Measurements from ENCODE around the gene KIF26B.
"Not testable (repeated sequence)": the region's sequence is repeated elsewhere in the genome, so short reads cannot be mapped to it uniquely, and the experiment has no call there.

KIF26B gene

DNA sequence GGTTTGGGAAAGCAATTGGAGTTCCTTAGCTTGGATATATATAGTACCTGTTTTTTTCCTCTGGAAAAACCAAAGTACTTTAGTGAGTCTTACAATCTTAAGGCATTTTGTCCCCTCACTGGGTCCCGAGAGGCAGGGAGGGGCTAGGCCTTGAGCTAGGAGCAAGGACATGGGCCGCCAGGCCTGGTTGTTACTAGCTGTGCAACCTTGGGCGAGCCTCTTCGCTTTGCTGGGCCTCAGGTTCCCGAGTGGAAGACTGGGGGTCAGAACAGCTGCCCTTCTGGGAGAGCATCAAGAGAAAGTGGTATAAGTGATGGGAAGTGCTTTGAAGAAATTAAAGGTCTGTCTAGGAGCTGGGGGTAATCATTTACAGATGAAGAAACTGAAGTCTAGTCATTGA, 553.2 kb downstream of the KIF26B start:
- FAIRE-seq = no peak

GRCh38 chr1:245710961-245711903, 556.4 kb downstream of the KIF26B start:
- DNase-seq (ENCODE audit: insufficient read length, low spot score) (no peak), FAIRE-seq (no peak)
- TF ChIP-seq PAX5 (IDR thresholded peaks at IDR 0.05; ENCODE audit: insufficient read depth, low read length, severe bottlenecking) = no peak
- no peak for TF ChIP-seq SPI1 (IDR thresholded peaks at IDR 0.05; ENCODE audit: low read depth, low read length)
- no peak for TF ChIP-seq POLR2AphosphoS5 (IDR thresholded peaks at IDR 0.05; ENCODE audit: low read depth, low read length)
- TF ChIP-seq POU2F2 (IDR thresholded peaks at IDR 0.05; ENCODE audit: low read depth, low read length) = no peak
- TF ChIP-seq TAF1 (IDR thresholded peaks at IDR 0.05; ENCODE audit: low read depth, low read length) = no peak
- TF ChIP-seq POLR2A (IDR thresholded peaks at IDR 0.05; ENCODE audit: low read depth, low read length) = no peak

More for the DNA sequence above, 553.2 kb downstream of the KIF26B start:
- DNase-seq (ENCODE audit: insufficient read length, low spot score) = no peak
- TF ChIP-seq POLR2A (IDR thresholded peaks at IDR 0.05; ENCODE audit: low read depth, low read length) (no peak), SPI1 (IDR thresholded peaks at IDR 0.05; ENCODE audit: low read depth, low read length) (no peak), TAF1 (IDR thresholded peaks at IDR 0.05; ENCODE audit: low read depth, low read length) (no peak), PAX5 (IDR thresholded peaks at IDR 0.05; ENCODE audit: insufficient read depth, low read length, severe bottlenecking) (no peak), POU2F2 (IDR thresholded peaks at IDR 0.05; ENCODE audit: low read depth, low read length) (no peak), POLR2AphosphoS5 (IDR thresholded peaks at IDR 0.05; ENCODE audit: low read depth, low read length) (no peak)

DNA sequence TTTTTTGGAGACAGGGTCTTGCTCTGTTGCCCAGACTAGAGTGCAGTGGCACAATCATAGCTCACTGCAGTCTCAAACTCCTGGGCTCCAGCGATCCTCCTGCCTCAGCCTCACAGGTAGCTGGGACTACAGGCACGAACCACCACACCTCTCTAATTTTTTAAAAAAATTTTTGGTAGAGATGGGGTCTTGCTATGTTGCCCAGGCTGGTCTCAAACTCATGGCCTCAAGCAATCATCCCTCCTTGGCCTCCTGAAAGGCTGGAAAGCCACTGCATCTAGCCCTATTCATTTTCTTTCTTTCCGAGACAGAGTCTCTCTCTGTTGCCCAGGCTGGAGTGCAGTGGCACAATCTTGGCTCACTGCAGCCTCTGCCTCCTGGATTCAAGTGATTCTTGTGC, 559.2 kb downstream of the KIF26B start:
- not testable (repeated sequence) for DNase-seq (ENCODE audit: insufficient read length, low spot score); FAIRE-seq

- no peak for FAIRE-seq
- no peak for DNase-seq (ENCODE audit: insufficient read length, low spot score)
- TF ChIP-seq POU2F2 (IDR thresholded peaks at IDR 0.05; ENCODE audit: low read depth, low read length) (no peak), SPI1 (IDR thresholded peaks at IDR 0.05; ENCODE audit: low read depth, low read length) (no peak), POLR2A (IDR thresholded peaks at IDR 0.05; ENCODE audit: low read depth, low read length) (no peak), POLR2AphosphoS5 (IDR thresholded peaks at IDR 0.05; ENCODE audit: low read depth, low read length) (no peak), PAX5 (IDR thresholded peaks at IDR 0.05; ENCODE audit: insufficient read depth, low read length, severe bottlenecking) (no peak), TAF1 (IDR thresholded peaks at IDR 0.05; ENCODE audit: low read depth, low read length) (no peak)
Measured at GRCh38 chr1:245715291-245715701, 560.5 kb downstream of the KIF26B start.

GRCh38 chr1:245715970-245716369, 561.2 kb downstream of the KIF26B start:
- TF ChIP-seq POLR2A (IDR thresholded peaks at IDR 0.05; ENCODE audit: low read depth, low read length) (no peak), PAX5 (IDR thresholded peaks at IDR 0.05; ENCODE audit: insufficient read depth, low read length, severe bottlenecking) (no peak)
- DNase-seq (ENCODE audit: insufficient read length, low spot score) (no peak), FAIRE-seq (no peak)

GRCh38 chr1:245716561-245716960, 561.8 kb downstream of the KIF26B start:
- no peak for TF ChIP-seq POLR2A (IDR thresholded peaks at IDR 0.05; ENCODE audit: low read depth, low read length)
- TF ChIP-seq POU2F2 (IDR thresholded peaks at IDR 0.05; ENCODE audit: low read depth, low read length) = no peak
- no peak for TF ChIP-seq PAX5 (IDR thresholded peaks at IDR 0.05; ENCODE audit: insufficient read depth, low read length, severe bottlenecking)
- no peak for TF ChIP-seq TAF1 (IDR thresholded peaks at IDR 0.05; ENCODE audit: low read depth, low read length)
- TF ChIP-seq POLR2AphosphoS5 (IDR thresholded peaks at IDR 0.05; ENCODE audit: low read depth, low read length) = no peak
- TF ChIP-seq SPI1 (IDR thresholded peaks at IDR 0.05; ENCODE audit: low read depth, low read length) = no peak
- no peak for DNase-seq (ENCODE audit: insufficient read length, low spot score)
- no peak for FAIRE-seq

DNA sequence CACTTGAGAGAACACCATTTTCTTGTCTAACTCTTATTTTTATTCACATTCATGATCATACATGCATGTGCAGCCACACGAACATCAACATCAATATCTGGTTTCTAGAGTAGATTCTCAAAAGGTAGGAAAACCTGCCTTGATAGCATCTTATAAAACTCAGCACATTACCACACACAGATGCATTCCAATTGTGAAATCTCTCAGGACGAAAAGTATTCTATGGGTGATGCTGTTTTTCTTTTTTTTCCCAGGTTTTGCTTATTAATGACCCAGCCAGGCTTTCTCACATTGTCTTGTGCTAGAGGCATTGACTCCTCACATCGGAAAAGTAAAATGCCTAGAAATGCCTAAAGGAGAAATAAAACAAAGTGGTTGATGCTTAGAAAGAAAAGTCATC, 562.8 kb downstream of the KIF26B start:
- FAIRE-seq (no peak), DNase-seq (ENCODE audit: insufficient read length, low spot score) (no peak)
- no peak for TF ChIP-seq TAF1 (IDR thresholded peaks at IDR 0.05; ENCODE audit: low read depth, low read length)
- TF ChIP-seq POU2F2 (IDR thresholded peaks at IDR 0.05; ENCODE audit: low read depth, low read length) = no peak
- TF ChIP-seq PAX5 (IDR thresholded peaks at IDR 0.05; ENCODE audit: insufficient read depth, low read length, severe bottlenecking) = no peak
- TF ChIP-seq POLR2A (IDR thresholded peaks at IDR 0.05; ENCODE audit: low read depth, low read length) = no peak
- no peak for TF ChIP-seq POLR2AphosphoS5 (IDR thresholded peaks at IDR 0.05; ENCODE audit: low read depth, low read length)
- no peak for TF ChIP-seq SPI1 (IDR thresholded peaks at IDR 0.05; ENCODE audit: low read depth, low read length)

GRCh38 chr1:245718123-245718522, 563.3 kb downstream of the KIF26B start:
- DNase-seq (ENCODE audit: insufficient read length, low spot score) = no peak
- no peak for FAIRE-seq
- TF ChIP-seq POLR2A (IDR thresholded peaks at IDR 0.05; ENCODE audit: low read depth, low read length) (no peak), TAF1 (IDR thresholded peaks at IDR 0.05; ENCODE audit: low read depth, low read length) (no peak), POLR2AphosphoS5 (IDR thresholded peaks at IDR 0.05; ENCODE audit: low read depth, low read length) (no peak), PAX5 (IDR thresholded peaks at IDR 0.05; ENCODE audit: insufficient read depth, low read length, severe bottlenecking) (no peak), SPI1 (IDR thresholded peaks at IDR 0.05; ENCODE audit: low read depth, low read length) (no peak), POU2F2 (IDR thresholded peaks at IDR 0.05; ENCODE audit: low read depth, low read length) (no peak)

DNA sequence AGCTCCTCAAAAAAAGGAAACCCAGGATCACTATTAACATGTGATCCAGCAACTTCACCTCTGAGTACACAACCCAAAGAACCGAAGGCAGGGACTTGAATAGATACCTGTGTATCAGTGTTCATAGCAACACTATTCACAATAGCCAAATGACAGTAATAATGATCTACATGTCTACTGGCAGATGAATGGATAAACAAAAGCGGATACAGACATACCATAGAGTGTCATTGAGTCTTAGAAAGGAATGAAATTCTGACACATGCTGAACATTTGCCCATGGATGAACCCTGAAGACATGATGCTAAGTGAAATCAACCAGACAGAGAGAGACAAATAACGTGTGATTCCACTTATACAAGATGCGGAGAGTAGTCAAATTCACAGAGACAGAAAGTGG, 564.2 kb downstream of the KIF26B start:
- FAIRE-seq (no peak), DNase-seq (ENCODE audit: insufficient read length, low spot score) (no peak)
- TF ChIP-seq POLR2A (IDR thresholded peaks at IDR 0.05; ENCODE audit: low read depth, low read length) = no peak
- TF ChIP-seq PAX5 (IDR thresholded peaks at IDR 0.05; ENCODE audit: insufficient read depth, low read length, severe bottlenecking) = no peak
- no peak for TF ChIP-seq POU2F2 (IDR thresholded peaks at IDR 0.05; ENCODE audit: low read depth, low read length)
- no peak for TF ChIP-seq TAF1 (IDR thresholded peaks at IDR 0.05; ENCODE audit: low read depth, low read length)
- no peak for TF ChIP-seq SPI1 (IDR thresholded peaks at IDR 0.05; ENCODE audit: low read depth, low read length)

- no peak for FAIRE-seq
- DNase-seq (ENCODE audit: insufficient read length, low spot score) = no peak
- no peak for TF ChIP-seq SPI1 (IDR thresholded peaks at IDR 0.05; ENCODE audit: low read depth, low read length)
Measured at GRCh38 chr1:245721488-245721887, 566.7 kb downstream of the KIF26B start.

DNA sequence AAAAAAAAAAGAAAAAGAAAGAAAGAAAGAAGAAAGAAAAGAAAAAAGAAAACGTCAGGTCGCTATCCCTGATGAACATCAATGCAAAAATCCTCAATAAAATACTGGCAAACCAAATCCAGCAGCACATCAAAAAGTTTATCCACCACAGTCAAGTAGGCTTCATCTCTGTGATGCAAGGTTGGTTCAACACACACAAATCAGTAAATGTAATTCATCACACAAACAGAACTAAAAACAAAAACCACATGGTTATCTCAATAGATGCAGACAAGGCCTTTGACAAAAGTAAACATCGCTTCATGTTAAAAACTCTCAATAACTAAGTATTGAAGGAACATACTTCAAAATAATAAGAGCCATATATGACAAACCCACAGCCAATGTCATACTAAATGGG, 573.2 kb downstream of the KIF26B start:
- not testable (repeated sequence) for DNase-seq (ENCODE audit: insufficient read length, low spot score); FAIRE-seq
